Progenitor cell of endocrine pancreas (in vitro differentiated cells): ENCODE measurements around the gene CXorf58. TPM values are rescaled to one million over a fixed set of nuclear protein-coding genes. Genes with fewer than 3 reads are reported as not detected.
A peak's percentile ranks its signal among the peaks of the same experiment; 100 is the strongest.
"Not testable (repeated sequence)": the region's sequence is repeated elsewhere in the genome, so short reads cannot be mapped to it uniquely, and the experiment has no call there.

ENCODE experiments used
- DNase-seq: peaks from one replicate; pipeline ENCODE4 v3.0.0; 2021; ENCODE audit warnings: low spot score; ENCODE audit not compliant: unreplicated experiment
- H3K27ac Mint-ChIP-seq: 2 replicates; pipeline ENCODE4 v1.8.0; 2021; ENCODE audit warnings: mild to moderate bottlenecking, moderate library complexity, mixed read lengths
- H3K27me3 Mint-ChIP-seq: 2 replicates; pipeline ENCODE4 v1.8.0; 2021; ENCODE audit warnings: mixed read lengths
- H3K36me3 Mint-ChIP-seq: 2 replicates; pipeline ENCODE4 v1.8.0; 2022; ENCODE audit warnings: mixed read lengths; ENCODE audit not compliant: insufficient read depth
- H3K4me1 Mint-ChIP-seq: 2 replicates; pipeline ENCODE4 v1.8.0; 2021; ENCODE audit warnings: low read depth, mixed read lengths
- H3K4me3 Mint-ChIP-seq: 2 replicates; pipeline ENCODE4 v1.8.0; 2021; ENCODE audit warnings: low read depth, mild to moderate bottlenecking, moderate library complexity, mixed read lengths
- H3K9me3 Mint-ChIP-seq: 2 replicates; pipeline ENCODE4 v1.8.0; 2021; ENCODE audit warnings: low read depth, mixed read lengths
- CTCF ChIP-seq: fragments of 200-600 bp; sonication (generic); IDR thresholded peaks from one replicate; pipeline ENCODE4 v1.5.0; 2021; ENCODE audit warnings: antibody characterized with exemption, mild to moderate bottlenecking; ENCODE audit not compliant: unreplicated experiment
- long read RNA-seq: library from polyadenylated mRNA; unstranded; transcript quantifications from one replicate; pipeline ENCODE4 v2.0.0, GENCODE V29; 2020
- total RNA-seq: library from RNA; stranded (reverse); gene quantifications from 2 replicates; pipeline ENCODE4 v1.2.1, GENCODE V29; 2021

CXorf58 gene, protein sequence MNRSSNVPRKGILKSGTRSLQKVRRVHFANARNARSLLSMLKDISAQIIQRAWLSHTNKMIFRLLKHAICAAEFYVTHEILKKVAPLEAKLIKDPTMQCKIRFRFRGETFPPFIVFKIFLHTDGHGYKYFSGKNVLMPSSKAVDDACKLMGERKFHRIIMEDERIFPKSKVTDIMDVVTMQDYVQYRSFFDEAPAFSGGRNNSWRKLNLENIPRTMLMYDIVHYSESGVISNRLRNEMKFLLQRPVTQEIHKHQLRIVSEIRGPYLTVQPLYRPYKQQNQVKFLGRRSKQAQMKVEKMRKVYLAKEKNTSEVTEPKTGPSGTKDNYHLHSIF
- 0.22 and 0.29 TPM in 2 replicates for total RNA-seq
- long read RNA-seq, partial matches to known transcripts = 0 of 1 reads
- long read RNA-seq, other reads (novel, unspliced or antisense) = 1 of 1 reads

DNA sequence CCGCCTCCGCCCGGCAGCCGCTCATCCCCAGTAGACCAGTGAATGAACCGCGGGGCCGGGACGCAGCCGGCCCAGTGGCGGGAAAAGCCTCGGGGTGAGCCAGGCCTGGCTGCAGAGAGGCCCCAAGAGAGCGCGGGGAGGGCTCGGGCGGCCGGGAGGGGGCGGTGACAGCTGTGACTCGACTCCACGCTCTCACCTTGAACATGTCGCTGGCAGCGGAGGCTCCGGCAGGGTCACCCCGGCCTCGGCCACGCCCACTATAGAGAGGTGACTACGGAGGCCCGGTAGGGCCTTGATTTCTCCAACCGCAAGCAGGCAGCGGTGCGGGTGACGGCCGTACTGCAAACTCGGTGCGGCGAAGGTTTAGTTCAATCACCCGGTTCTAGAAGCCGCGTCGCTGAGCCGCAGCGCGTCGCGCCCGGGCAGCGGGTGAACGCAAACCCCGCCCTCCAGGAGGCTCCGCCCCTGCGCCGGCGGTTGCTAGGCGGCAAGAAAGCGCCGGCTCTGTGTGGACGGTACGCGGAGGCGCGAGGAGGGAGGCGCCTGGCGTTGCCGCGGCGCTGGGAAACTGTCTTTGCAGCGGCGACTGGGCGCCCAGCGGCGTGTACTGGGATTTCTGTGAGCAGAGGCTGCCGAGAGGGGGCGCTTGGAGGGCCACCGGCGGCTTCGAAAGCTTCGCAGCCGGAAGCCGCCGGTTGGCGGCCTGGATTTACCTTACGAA is at the start of gene CXorf58, which contains the start of gene APOO:
Gene CXorf58 (plus strand): TSS at position 509 of the 721 bp plus-strand sequence. CDS start 2,297 bp downstream, outside the sequence.
Gene APOO (minus strand): TSS at position 441 of the 721 bp plus-strand sequence. CDS start 236 bp downstream, at position 205.
- peaks cover 2% of the 10 kb centered on the region for H3K36me3 Mint-ChIP-seq
- peak; percentile 93 for DNase-seq
- H3K27ac Mint-ChIP-seq = peak within 1 kb of the TSS; percentile 86
- H3K9me3 Mint-ChIP-seq = no peaks in the 10 kb centered on the region
- peak within 1 kb of the TSS; percentile 88 for H3K4me3 Mint-ChIP-seq
- TF ChIP-seq CTCF = no peak
- H3K27me3 Mint-ChIP-seq = no peaks in the 10 kb centered on the region
- H3K4me1 Mint-ChIP-seq = peaks cover 10% of the 10 kb centered on the region

GRCh38 chrX:23859238-23859637 is 48.6 kb upstream of the CXorf58 start:
- H3K27me3 Mint-ChIP-seq, H3K4me3 Mint-ChIP-seq, H3K9me3 Mint-ChIP-seq, H3K4me1 Mint-ChIP-seq, DNase-seq: not testable (repeated sequence)
- Mint-ChIP-seq H3K27ac (peak overlapping the region; percentile 41), H3K36me3 (peaks cover 17% of the 10 kb centered on the region)

DNA sequence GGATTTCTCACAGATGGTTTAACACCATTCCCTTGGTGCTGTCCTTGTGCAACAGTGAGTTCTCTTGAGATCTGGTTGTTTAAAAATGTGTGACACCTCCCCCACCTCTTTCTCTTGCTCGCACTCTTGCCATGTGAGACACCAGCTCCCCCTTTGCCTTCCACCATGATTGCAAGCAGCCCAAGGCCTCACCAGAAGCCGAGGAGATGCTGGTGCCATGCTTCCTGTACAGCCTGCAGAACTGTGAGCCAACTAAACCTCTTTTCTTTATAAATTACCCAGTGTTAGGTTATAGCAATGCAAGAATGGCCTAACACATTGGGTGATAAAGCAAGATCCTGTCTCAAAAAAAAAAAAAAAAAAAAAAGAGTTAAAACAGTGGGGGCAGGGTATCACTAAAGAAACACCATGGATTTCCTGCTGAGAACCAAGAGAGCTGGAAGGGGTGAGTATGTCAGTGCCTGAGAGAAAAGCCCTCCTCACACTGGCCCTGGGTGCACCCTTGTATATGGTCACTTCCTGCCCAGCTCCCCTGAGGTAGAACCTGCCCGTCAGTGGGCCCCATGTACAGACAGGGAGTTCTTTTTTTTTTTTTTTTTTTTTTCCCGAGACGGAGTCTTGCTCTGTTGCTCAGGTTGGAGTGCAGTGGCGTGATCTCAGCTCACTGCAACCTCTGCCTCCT is 46.5 kb upstream of the CXorf58 start:
- DNase-seq = no peak
- no peak overlapping the region for H3K4me3 Mint-ChIP-seq
- no peak for TF ChIP-seq CTCF
- no peak overlapping the region for H3K27ac Mint-ChIP-seq
- peaks cover 3% of the 10 kb centered on the region for H3K9me3 Mint-ChIP-seq
- peaks cover 6% of the 10 kb centered on the region for H3K4me1 Mint-ChIP-seq
- H3K27me3 Mint-ChIP-seq = no peaks in the 10 kb centered on the region
- peaks cover 25% of the 10 kb centered on the region for H3K36me3 Mint-ChIP-seq

GRCh38 chrX:23861952-23862351 is 45.9 kb upstream of the CXorf58 start:
- not testable (repeated sequence) for H3K4me3 Mint-ChIP-seq
- peaks cover 23% of the 10 kb centered on the region for H3K36me3 Mint-ChIP-seq

DNA sequence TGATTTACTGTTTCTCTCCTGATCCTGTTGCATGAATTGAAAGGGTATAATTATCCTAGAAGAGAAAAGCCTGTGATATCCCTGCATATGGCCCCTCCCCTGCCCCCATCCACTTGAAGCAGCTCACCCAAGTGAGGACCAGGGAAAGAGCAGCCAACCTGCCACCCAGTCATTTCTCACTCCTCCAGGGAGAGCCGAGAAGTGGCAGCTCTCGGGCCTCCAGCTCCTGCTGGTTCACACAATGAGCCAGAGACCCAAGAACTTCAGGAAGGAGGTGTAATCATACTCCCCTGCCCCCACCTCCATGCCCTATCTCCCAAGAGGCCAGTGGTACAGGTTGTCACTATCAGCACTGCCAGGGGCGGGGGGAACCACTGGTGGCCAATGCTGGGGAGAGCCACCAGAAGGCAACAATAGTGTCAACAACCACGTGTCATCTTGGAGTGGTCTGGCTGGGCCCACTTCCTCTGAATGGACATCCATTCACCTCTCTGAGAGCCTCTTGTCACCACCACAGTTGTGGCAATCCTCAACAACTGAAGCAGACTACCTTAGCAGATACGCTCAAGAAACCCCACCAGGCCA is 43.0 kb upstream of the CXorf58 start:
- no peak for DNase-seq
- no peak for TF ChIP-seq CTCF
- no peaks in the 10 kb centered on the region for H3K27me3 Mint-ChIP-seq
- no peak overlapping the region for H3K4me3 Mint-ChIP-seq
- H3K9me3 Mint-ChIP-seq = peaks cover 3% of the 10 kb centered on the region
- H3K36me3 Mint-ChIP-seq = peaks cover 25% of the 10 kb centered on the region
- peaks cover 2% of the 10 kb centered on the region for H3K4me1 Mint-ChIP-seq
- no peak overlapping the region for H3K27ac Mint-ChIP-seq

More at GRCh38 chrX:23861952-23862351, 45.9 kb upstream of the CXorf58 start:
- H3K9me3 Mint-ChIP-seq, DNase-seq, H3K27me3 Mint-ChIP-seq, H3K4me1 Mint-ChIP-seq, H3K27ac Mint-ChIP-seq: not testable (repeated sequence)
